HG02943 (cell line): ENCODE measurements around the gene ELK4.

Experiments
- ATAC-seq: cut with Tn5 transposase; IDR thresholded peaks from one replicate; pipeline ENCODE4 v1.9.1; 2021; ENCODE audit warnings: mild to moderate bottlenecking, low read depth, moderate library complexity; ENCODE audit not compliant: unreplicated experiment

ELK4 gene

DNA sequence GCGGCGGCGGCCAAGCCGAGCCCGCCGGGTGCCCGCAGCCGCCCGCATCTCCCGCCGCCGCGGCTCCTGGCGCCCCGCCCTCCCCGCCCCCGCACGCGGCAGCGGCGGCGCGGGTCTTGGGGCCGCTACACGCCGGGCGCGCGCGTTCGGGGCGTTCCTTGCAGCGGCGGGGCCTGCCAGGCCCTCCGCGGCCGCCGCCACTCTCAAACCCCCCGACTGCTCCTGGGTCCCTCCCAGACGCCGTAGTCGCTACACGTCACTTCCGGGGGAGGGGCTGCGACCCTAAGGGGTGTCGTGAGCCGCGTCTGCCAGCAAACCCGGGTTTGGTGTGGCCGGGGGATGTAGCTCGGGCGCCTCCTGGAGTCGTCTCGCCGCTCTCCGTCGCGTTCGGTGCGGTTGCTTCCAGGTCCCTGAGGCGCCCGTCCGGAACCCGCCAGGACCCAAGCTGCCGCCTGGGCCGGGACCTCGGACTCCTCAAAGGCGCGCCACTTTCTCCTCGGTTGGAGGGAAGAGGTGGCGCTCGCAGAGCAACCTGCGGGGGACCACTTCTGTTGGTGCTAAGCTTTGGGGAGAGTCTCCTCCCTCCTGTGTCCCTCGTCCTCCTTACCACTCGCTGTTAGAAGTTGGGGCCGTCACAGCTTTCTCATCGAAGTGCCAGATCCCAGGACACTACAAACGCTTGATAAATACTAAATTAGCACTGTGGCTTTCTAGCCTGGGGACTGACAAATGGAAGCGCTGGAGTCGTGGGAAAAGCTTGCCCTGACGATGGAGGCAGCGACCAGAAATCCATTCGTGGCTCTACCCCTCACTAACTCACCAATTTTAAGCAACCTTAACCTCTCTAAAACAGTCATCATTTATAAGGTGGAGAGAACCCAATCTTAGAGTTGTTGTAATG, at the start of gene ELK4:
Gene ELK4 (minus strand): TSS at position 244 of the 901 bp plus-strand sequence. CDS start 8,129 bp downstream, outside the sequence.
- ATAC-seq = peak; percentile 78

GRCh38 chr1:205681364-205681763, 49.6 kb upstream of the ELK4 start:
- no peak for ATAC-seq

DNA sequence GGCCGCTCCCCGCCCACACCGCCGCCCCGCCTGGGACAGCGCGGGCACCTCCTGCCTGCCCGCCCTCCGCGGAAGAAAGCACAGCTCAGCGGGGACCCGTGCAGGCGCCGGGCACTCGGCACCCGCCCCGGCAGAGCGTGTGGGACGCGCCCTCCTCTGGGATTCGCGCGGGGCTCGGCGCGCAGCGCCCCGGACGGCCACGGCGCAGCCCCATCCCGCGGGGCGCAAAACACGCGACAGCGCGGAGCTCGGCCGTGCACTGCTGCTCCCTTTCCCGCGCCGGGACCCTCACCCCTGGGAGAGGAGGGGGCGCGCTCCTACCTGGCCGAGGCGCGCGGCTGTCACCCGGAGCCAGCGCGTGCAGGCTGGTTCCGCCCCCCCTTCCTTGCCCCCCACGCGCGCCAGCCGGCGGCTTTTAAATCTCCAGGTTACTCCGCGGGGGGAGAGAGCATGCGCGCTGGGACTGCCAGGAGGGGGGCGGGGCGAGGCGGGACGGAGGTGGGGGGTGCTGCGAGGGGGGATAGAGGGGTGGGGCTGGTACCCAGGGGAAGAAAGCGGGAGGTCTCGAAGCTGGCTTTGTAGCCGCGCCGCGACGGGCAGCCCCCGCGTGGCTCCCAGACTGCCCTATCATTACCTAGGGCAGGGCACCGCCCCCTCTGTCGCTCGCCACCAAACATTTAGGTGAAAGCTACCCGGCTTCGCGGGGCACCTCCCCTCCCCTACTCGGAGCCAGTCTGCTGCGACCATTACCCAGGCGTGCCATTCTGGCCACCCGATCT, 48.5 kb upstream of the ELK4 start, which contains the start of gene SLC45A3:
Gene SLC45A3 (minus strand): TSS at position 437 of the 779 bp plus-strand sequence. CDS start 15,853 bp downstream, outside the sequence.
- ATAC-seq = no peak

DNA sequence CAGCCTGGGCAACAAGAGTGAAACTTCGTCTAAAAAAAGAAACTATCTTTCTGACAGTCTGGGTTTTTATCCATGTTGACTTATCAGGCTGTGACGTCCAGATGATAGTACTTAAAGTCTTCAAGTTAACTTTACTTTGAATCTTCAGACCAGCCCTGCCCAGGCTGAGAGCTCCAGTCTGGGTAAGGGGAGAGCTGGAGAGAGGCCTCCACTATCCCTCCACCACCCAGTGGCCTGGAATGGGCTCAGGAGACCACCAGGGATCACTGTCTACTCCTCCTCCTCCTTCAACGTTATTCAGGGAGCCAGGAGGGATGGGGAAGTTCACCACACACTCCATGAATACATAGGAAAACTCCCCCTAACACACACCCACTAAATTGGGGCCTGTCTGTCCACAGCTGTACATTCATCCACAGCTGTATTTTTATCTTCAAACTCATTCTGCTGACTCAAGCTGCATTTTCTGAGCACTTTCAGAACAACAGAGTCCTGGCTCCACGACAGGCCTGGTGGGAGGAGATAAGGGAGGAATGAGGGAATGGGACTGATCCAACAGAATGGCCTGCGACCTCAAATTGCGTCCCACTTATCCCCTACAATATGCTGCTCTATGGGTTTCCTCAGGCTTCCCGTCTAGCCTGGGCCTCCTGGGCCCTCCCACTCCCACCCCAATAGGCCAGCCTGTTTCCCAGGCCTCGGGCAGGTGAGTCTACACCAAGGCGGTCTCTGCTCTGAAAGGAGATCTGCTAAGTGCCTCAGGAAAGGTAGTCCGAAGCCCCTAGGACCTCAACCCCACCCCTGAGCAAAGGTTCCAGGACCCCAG, 46.7 kb upstream of the ELK4 start:
- no peak for ATAC-seq

DNA sequence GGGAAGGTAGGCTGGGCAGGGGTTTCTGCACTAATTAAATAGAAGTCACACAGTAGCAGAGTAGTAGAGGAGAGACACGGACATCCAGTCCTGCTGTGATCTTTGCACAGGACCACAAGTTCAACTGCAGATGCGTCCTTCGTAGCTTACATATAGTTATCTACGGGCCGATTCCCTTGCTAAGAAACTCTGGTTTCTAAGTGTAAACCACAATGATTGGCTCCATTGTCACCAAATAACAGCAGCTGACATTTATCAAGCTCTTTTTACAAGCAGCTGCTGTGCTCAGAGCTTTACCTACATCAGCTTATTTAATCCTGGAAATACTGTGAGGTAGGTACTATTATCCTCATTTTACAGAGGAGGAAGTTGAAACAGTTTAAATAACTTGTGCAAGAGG, 45.4 kb upstream of the ELK4 start:
- no peak for ATAC-seq

- no peak for ATAC-seq
These were observed 44.8 kb upstream of the ELK4 start for GRCh38 chr1:205676597-205676996.

- ATAC-seq = no peak
These were observed 44.2 kb upstream of the ELK4 start for GRCh38 chr1:205676002-205676401.

DNA sequence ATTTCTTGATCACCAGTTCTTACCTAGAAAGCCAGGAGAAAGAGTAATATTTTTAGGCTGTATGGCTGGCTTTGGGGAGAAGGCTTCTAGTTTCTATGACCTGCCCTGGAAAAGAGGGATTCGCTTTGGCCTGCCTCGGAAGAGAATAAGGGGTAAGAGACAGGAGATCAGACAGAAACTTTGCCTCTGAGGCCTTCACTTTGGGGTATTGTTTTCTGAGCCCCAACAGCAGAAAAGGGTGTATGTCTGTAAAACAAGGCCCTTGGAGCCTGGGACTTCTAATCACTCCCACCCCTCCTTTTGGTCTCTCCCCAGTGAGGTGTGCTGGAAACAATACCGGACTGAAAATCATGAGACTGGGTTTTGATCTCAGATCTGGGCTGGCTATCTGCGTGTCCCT, 43.4 kb upstream of the ELK4 start:
- no peak for ATAC-seq

- ATAC-seq = no peak
These were observed 41.2 kb upstream of the ELK4 start for GRCh38 chr1:205672970-205673369.

DNA sequence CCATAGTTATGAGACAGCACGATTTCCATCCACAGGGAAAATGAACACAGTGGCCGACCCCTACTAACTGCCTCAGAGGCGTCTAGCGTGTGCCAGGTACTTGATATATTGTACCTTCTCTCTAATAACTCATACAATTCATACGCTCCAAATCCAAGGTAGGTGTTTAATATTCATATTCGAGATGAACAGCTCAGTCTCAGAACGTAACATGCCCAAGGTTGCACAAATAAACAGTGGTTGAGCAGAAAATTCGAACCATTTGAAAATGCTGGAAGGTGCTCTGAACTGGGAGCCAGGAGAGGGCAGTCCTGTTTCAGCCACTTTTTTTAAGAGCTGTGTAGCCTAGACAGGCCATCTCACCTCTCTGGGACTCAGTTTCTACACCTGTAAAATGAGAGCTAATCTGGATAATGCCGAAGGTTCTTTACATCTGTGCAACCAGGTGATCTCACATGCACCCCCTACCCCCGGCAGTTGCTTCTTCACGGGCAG, 40.6 kb upstream of the ELK4 start:
- no peak for ATAC-seq

DNA sequence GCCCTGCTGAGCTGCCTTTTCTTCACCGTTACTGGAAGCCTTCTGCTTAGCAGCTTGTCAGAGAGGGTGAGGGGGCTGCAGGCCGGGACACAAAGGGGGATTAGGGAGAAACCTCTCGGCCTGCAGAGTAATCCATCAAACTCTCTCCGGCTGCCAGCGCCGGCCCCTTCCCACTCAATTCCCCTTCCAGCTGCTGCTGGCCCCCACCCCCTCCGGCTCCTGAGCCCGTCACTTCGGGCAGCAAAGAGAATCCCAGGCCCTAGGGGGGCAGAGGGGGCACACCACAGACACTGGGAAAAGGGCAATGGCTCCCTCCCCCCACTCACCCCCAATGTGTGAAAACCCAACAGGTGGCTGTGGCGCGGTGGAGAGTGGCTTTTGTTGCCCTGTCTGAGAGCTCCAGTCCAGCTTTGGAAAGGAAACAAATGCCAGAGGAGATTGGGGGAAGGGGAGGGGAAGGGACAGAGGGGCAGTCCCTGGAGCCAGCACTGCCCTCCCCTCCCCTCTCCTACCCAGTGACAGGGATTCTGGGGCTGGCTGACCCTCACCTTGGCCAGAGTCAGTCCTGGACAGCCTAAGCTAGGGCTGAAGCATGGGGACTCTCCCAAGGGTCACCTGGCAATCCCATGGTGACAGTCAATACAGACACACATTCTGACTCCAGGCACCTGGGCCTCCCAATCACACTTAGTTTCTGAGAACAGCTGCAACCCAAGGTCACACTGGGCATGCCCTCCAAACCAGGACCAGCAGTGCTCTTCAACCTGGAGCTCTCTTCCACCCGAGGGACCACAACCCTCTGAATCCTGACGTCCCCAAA, 39.0 kb upstream of the ELK4 start:
- ATAC-seq = no peak

DNA sequence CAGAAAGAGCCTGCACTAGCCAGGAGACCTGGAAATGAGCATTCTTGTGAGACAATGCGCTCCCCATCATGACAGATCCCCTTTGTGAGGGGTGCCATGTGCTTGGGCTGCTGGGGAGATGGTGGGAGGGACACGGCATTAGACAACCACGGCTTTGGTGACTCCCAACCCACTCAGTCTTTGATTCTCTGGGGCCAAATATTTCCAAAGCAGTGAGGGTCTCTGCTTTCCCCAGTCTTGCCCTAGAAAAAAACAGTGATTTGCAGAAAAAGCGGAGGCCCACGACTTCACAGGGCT, 38.3 kb upstream of the ELK4 start:
- no peak for ATAC-seq

GRCh38 chr1:205669341-205670149, 37.7 kb upstream of the ELK4 start:
- ATAC-seq = no peak

- ATAC-seq = no peak
These were observed 37.1 kb upstream of the ELK4 start for GRCh38 chr1:205668951-205669340.

DNA sequence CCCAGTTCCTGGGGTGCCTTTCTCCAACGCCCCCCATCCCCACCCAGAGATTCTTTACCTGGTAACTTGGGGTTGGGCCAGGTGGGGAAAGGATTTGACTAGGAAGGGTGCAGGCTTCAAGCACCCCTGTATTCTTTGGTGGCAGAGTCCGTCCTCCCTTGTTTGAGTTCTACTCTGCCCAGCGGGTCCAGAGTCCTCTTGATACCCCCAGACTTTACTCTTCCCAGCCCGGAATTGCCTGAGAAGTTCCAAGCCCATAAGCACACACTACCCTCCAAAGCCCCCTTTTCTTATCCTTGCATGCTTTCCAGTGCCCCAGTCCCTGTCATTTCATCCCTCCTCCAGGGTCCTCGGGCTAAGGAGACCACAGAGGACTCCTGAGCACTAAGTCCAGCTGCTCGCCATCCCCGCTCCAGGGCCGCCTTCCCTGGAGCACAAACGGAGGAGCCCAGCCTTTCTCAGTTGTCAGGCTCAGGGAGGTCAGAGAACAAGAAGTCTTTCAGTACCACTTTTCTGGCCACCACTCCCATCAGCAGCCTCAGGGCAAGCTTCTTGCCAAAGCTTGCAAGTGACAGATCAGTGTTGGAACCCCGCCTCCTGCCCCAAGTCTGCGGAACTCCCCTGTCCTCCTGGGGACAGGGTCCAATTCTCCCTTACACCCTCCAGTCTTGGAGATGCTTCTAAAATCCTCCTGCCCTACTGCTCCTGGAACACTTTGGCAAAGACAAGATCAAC, 36.3 kb upstream of the ELK4 start:
- ATAC-seq = no peak

- ATAC-seq = no peak
These were observed 34.8 kb upstream of the ELK4 start for GRCh38 chr1:205666372-205667166.

DNA sequence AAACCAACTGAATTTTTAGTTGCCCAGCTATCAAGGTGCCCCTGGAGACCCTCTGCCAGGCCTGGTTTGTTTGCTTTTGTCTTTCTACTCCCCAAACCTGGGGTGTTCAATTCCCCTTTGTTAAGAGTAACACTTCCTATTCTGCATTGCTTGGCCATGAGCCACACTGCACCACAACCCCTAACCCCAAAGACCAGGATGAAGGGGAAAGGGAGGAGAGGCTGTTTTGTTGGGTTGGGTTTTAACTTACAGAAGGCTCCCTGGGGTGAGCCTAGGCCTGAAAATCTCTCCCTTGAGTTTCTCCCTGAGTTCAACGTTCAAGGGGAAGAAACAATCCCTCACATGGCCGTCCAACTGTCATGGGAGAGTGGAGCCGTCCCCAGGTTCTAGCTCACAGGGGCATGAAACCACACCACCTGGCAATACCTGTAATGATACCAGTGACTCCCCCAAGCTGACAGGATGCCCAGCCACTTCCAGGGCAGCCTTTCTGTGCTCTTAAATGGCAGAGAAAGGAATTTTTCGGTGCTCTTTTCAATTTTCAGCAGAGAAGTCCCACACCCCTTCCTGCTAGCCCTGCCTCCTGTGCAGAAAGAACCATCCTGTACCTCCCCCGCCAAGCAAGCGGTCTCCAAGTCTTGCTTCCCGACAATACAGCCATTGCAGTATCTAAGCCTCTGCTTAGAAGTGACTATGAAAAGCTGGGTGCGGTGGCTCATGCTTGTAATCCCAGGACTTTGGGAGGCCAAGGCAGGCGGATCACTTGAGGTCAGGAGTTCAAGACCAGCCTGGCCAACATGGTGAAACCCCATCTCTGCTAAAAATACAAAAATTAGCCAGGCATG, 33.6 kb upstream of the ELK4 start:
- no peak for ATAC-seq
